ENCODE results near the gene PSMD11.
A peak's percentile ranks its signal among the peaks of the same experiment; 100 is the strongest.
"Not testable (repeated sequence)": the region's sequence is repeated elsewhere in the genome, so short reads cannot be mapped to it uniquely, and the experiment has no call there.

The PSMD11 gene

DNA sequence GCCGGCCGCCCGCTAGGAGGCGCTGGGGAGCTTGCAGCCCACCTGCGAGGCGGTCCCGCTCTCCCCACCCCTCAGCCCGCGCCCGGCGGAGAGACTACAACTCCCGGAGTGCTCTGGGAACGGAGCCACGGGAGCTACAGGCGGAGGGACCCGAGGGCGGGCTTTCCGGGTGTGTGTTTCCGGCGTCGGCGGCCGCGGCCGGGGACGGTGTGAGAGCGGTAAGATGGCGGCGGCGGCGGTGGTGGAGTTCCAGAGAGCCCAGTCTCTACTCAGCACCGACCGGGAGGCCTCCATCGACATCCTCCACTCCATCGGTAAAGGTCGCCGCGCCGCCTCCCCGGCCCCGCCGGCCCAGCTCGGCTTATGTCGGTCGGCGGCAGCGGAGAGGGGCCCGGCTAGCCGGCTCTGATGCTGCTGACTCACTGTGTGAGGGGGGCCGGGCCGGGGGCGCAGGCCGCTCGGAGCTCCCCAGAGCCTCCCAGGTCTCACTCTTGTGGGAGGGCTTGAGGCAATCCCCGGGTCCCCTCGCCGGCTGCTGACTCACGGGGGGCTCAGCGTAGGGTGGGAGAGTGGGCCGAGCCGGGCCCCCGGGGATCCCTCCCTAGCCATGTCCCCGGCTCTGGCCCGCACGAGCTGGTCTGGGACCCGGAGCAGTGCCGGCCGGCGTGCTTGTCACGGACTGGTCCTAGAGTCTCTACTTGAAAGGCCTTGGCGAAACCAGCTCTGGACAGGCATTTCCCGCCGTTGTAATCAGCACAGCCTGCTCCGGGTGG lies at the start of gene PSMD11:
Gene PSMD11, plus strand, starts transcription at position 210 of the 773 bp plus-strand sequence. Its CDS starts 14 bp downstream, at position 224.
- DNase-seq: peak; percentile 99

- no peak for DNase-seq
Measured at GRCh38 chr17:32396343-32396742, 48.0 kb upstream of the PSMD11 start.

DNA sequence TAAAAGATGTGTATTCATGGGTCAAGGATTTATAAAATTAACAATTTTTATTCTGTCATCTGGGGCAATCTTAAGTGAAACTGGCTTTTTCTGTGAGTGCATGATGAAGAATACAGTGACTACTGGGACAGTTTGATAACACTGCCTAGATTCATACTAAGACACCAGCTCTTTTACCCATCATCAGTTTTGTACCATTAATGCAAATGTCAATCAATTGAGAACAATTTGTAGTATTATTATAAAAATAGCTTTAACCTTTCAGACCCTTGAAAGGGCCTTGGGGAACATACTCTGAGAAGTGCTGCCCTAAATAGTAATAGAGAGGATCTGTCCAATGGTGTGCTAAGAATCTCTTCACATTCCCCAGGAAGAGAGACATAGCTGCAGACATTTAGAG lies 45.4 kb upstream of the PSMD11 start:
- DNase-seq: no peak

DNA sequence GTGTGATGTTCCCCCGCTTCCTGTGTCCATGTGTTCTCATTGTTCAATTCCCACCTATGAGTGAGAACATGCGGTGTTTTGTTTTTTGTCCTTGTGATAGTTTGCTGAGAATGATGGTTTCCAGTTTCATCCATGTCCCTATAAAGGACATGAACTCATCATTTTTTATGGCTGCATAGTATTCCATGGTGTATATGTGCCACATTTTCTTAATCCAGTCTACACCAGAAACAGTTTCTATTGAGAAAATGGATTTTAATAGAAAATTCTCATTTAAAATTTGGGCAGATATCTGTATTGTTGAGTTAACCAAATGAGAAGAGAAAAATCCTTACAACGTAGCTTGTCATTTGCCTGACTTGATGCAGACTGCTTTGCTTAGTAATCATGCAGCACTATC lies 34.2 kb upstream of the PSMD11 start:
- DNase-seq: not testable (repeated sequence)

DNA sequence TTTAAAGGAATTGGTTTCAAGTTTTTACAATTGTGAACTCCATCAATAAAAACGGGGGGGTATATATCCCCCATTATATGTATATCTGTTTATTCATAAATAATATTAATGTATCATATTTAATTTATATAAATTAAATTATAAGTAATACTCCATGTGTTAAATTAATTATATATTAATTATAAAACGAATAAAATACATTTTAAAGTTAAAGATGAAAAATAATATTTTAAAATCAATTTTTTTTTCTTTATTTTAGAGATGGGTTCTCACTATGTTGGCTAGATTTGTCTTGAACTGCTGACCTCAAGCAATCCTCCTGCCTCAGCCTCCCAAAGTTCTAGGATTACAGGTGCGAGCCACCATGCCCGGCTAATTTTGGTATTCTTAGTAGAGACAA lies 17.4 kb upstream of the PSMD11 start:
- no peak for DNase-seq

DNA sequence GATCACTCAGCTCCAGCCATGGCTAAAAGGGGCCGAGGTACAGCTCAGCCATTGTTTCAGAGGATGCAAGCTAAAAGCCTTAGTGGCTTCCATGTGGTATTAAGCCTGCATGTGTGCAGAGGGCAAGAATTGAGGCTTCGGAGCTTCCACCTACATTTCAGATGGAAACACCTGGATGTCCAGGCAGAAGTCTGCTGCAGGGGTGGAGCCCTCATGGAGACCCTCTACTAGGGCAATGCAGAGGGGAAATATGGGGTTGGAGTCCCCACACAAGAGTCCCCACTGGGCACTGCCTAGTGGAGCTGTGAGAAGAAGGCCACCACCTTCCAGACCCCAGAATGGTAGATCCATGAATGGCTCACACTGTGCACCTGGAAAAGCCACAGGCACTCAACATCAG lies 14.7 kb upstream of the PSMD11 start:
- no peak for DNase-seq

DNA sequence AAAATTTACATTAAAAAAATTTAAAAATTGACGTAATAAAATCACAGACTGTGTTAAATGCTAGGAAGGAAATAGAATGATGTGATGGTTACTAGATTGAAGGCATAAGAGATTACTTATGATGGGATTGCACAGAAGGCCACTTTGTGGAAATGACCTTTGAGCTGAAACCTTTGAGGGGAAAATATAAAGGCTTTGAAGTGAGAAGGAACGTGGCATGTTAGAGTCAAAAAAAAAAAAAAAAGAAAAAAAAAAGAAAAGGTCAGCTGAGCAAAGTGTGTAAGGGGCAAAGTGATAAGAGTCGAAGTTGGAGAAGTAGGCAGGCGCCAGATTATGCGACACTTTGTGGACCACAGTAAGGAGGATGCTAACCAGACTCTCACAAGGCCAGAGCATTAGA lies 3.6 kb upstream of the PSMD11 start:
- DNase-seq: no peak

DNA sequence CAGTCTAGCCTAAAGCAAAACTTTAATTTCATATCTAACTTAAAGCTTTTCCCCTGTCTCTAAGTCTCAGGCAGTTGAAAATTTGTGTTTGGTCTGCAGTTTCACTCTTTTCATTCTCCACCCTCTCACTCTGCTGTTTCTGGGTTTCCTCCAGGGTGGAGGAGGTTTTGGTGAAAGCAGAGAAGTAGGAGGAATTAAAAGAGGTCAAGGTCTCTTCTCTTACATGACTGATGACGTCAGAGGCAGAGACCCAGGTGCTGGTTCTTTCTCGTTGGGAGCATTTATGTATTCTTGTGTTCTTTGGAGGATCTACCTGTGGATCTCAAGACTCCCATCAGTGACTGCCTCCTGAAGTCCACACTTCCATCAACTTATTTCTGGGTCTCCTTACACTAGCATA lies 2.4 kb upstream of the PSMD11 start:
- DNase-seq: no peak

DNA sequence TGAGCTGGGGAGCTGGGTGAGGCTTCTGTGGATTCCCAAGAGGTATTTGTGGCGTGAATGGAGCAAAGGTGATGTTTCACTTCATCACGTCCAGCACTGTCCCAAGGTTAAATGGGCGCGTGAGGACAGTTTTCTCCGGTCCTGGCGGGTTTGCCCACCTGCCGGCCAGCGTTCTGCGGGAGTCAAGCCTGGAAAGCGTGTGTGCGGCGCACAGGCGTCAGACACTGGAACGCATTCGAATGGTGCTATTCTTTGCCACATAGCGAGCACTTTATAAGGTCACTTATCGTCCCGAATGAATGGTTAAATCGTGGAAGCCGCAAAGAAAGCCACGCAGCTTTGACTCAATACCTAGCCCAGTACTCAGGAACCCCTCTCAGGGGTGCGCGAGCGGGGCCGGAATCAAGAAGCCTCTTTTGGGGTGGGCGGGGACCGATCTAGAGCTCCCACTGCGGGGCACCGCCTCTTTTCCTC lies 446 bp upstream of the PSMD11 start:
- DNase-seq: no peak

- peak; percentile 59 for DNase-seq
Measured at GRCh38 chr17:32445074-32445415, 735 bp downstream of the PSMD11 start.

DNA sequence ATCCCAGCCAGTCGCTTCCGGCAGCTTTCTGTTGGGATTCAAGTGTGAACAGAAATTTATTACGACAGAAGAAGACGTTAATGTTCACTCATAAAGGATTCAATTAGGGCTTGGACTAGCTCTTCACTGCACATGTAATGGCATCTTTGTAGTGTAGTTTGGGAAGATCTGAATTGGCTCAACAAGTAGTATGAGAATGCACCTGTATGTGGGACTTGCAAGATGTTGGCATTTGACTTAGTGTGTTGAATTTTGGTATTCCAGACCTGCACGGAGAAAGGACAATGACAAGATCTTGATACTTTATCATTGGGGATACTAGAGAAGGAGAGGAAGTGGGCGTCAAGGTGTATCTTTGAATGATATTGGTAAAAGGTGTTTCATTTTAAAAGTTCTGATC lies 1.2 kb downstream of the PSMD11 start:
- DNase-seq: peak; percentile 19

DNA sequence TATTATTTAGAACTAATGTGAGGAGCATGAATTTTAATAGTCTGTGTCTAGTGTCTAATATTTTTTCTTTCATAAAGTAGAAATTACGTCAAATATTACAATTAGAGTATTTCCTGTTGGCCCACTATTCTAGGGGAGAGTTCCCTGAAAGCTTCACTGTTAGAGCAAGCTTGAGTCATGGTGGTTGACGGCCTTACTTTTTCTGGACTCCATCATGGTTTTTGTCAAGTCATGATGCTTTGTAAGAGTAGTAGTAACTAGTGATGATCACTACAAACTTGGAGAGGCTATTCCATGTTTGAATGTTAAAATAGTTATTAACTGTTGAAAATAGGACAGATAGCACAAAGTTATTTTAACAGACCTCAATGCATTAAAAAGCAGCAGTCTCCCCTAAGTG lies 1.7 kb downstream of the PSMD11 start:
- DNase-seq: no peak

GRCh38 chr17:32446949-32447348 lies 2.6 kb downstream of the PSMD11 start:
- no peak for DNase-seq

GRCh38 chr17:32449963-32450362 lies 5.7 kb downstream of the PSMD11 start:
- no peak for DNase-seq

DNA sequence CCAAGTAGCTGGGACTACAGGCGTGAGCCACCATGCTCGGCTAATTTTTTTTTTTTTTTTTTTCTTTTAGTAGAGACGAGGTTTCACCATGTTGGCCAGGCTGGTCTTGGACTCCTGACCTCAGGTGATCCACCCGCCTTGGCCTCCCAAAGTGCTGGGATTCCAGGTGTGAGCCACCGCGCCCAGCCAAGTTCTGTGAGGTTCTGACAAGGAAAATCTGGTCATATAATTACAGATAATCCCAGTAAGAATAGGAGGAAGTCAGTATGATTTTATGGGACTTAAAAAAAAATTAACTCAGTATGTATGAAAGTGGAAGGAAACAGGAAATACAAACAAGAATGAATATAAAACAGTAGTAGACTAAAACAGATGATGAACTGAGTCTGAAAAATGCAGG lies 6.1 kb downstream of the PSMD11 start:
- DNase-seq: not testable (repeated sequence)

DNA sequence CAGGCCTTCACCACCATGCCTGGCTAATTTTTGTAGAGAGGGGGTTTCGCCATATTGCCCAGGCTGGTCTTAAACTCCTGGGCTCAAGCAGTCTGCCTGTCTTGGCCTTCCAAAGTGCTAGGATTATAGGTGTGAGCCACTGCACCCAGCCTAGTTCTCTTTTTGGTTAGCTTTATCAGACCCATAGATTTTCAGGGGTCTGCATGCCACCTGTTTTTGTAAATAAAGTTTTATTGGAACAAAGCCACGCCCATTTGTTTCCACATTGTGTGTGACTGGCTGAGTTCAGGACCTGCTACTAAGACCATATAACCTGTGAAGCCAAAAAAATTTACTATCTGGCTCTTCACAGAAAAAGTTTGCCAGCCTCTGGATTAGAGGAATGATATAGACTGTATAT lies 7.6 kb downstream of the PSMD11 start:
- DNase-seq: no peak

GRCh38 chr17:32452281-32452680 lies 8.0 kb downstream of the PSMD11 start:
- DNase-seq: no peak

DNA sequence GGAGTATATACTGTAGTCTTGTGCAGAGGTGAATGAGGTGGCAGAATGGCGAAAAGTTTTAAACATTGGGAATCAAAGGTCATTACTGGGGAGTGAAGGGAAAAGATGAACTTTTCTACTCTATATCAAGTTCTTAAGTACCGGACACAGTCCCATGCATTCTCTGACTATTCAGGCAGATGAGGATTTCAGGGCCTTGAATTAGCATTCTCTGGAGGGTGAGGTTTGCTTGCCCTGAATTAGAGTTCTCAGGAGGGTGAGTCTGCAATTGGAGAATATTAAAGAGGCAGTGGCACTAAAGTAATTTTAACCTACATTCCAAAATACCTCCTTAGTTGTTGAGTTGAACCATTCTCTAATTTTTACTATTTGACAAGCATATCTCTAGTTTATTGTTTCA lies 9.1 kb downstream of the PSMD11 start:
- no peak for DNase-seq

GRCh38 chr17:32458371-32458770 lies 14.1 kb downstream of the PSMD11 start:
- no peak for DNase-seq

GRCh38 chr17:32460054-32460453 lies 15.7 kb downstream of the PSMD11 start:
- DNase-seq: no peak

- DNase-seq: no peak
Measured at GRCh38 chr17:32461498-32461852, 17.2 kb downstream of the PSMD11 start.

GRCh38 chr17:32461853-32462617 lies 17.7 kb downstream of the PSMD11 start:
- peak; percentile 75 for DNase-seq

DNA sequence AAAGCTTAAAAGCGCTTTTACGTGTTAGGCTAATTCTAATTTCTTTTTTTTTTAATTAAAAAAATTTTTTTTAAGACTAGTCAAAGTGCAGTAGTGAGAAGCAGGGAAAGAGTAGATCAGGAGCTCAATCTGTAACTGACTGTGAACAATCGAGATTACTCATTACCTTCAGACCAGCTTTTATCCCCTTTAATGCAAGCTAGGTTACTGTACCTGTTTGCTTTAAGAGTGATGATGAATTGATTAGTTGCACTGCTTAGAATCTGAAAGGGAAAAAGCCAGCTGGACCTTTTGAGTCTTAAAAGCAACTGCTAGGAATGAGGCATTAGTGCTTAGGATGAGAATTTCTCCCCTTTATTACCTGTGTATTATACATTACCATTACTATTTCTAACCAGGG lies 19.0 kb downstream of the PSMD11 start:
- no peak for DNase-seq

- no peak for DNase-seq
Measured at GRCh38 chr17:32464374-32464773, 20.1 kb downstream of the PSMD11 start.

DNA sequence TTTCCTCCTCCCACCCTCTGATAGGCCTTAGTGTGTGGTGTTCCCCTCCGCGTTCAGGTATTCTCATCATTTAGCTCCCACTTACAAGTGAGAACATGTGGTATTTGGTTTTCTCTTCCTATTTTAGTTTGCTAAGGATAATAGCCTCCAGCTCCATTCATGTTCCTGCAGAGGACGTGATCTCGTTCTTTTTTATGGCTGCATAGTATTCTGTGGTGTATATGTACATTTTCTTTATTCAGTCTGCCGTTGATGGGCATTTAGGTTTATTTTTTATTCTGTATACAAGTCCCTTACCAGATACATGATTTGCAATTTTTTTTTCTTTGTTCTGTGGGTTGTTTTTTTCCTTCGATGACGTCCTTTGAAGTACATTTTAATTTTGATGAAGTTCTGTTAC lies 23.6 kb downstream of the PSMD11 start:
- no peak for DNase-seq
